T follicular helper cell (primary cell): Measurements from ENCODE around the gene PPP1R3D.
"Not testable (repeated sequence)": the region's sequence is repeated elsewhere in the genome, so short reads cannot be mapped to it uniquely, and the experiment has no call there.

Experiments used
- DNase-seq: peaks from one replicate; pipeline ENCODE4 v3.0.0-alpha.2; 2020; ENCODE audit warnings: low read depth

Gene PPP1R3D

GRCh38 chr20:59925359-59925758 lies 14.7 kb downstream of the PPP1R3D start:
- no peak for DNase-seq

DNA sequence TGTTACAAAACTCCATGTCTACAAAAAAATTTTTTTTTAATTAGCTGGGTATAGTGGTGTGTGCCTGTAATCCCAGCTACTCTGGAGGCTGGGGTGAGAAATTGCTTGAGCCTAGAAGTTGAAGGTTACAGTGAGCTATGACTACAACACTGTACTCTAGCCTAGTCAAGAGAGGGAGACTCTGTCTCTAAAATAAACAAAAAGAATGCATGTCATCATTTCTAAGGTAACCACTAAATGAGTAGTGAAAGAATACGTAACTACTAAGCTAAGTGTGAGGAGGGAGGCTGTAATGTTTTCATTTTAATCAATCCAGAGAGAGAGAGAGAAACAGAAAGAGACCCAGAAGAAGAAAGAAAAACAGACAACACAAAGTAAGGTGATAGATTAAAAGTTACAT lies 16.6 kb downstream of the PPP1R3D start:
- DNase-seq: no peak

GRCh38 chr20:59920944-59921343 lies 19.2 kb downstream of the PPP1R3D start:
- no peak for DNase-seq

- no peak for DNase-seq
Observed at GRCh38 chr20:59912609-59913008, 27.5 kb downstream of the PPP1R3D start.

DNA sequence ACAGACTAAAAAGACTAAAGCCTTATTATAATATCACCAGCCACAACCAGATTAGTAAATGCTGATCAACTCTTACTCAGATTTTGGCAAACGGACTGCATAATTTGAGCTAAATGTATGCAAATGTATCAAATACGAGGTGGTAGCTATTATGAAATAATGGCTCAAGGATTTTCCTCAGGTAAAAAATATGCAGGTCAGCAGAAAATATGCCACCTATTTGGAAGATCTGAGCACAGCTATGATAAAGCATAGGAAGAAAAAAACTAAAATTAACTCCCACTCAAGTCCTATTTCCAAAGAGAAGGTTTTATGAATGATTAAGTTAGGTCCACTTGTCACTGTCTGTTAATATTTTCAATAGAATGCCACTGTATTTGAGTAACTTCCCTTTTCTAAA lies 29.1 kb downstream of the PPP1R3D start:
- no peak for DNase-seq

- DNase-seq: no peak
Observed at GRCh38 chr20:59908855-59909254, 31.2 kb downstream of the PPP1R3D start.

DNA sequence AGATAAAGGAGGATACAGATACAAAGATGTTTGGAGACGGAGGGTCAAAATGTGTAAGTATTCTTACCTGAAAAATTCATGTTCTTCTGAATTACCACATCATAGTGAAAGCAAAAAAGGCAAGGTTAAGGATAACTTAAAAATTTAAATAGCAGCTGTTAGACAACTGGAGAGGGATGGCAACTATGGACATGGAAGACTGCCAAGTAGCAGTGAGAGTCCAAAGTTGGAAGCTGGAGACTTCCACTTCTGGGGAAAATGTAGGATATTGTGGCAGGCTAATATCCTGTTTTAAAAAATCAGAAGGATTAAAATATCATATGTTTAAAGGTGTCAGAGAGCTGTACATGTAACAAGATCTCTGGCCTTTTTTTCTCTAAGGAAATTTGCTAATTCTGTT lies 36.5 kb downstream of the PPP1R3D start:
- no peak for DNase-seq

DNA sequence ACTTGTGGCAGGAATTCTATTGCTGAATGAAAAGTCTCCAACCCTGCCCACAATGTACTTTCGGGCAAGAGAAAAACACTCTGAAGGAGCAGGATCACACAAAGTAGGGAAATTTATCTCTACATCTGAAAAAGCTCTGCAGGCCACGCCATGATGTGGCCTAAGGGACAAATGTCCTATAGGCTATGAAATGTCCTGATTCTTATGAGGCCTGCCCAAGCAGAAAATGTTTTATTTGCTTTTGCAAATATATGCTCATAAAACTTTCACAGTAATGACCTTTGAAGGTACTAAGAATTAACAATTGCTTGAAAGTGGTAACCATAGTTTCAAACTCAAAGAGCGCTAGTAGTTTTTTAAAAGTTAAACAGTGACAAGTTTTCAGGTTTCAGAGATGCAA lies 37.6 kb downstream of the PPP1R3D start:
- no peak for DNase-seq

DNA sequence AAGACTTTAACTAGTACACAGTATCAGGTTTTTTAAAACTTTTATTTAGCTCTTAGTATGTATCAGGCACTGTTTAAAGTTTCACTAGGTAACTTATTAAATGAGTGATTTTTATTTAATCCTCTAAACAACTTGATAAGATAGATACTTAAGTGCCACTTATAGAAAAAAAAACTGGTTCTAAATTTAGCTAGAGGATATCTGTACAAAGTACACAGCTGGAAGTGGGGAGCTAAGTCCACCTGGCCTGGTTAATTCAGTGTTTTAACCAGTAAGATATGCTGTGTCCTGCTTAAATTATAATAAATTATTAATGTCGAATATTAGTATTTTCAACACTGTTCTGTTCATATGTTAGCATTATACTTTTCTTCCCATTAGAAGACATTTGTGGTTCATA lies 44.2 kb downstream of the PPP1R3D start:
- DNase-seq: no peak

DNA sequence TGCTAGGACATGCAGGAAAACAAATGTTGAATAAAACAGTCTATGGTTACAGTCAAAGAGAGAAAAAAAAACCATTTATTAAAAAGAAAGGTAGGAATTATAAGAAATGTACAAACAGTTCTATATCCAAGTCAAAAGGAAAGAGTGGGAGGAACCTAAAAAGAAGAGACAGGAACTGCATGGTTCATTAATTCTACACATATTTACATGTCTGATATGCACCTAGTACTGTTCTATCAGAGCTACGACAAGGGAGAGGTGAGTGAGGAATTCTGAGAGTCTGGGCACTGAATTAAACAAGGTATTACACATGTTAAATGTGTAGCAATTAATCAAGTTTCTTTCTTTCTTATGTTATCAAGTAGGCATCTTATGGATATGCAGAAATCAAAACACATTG lies 48.5 kb downstream of the PPP1R3D start:
- DNase-seq: no peak

DNA sequence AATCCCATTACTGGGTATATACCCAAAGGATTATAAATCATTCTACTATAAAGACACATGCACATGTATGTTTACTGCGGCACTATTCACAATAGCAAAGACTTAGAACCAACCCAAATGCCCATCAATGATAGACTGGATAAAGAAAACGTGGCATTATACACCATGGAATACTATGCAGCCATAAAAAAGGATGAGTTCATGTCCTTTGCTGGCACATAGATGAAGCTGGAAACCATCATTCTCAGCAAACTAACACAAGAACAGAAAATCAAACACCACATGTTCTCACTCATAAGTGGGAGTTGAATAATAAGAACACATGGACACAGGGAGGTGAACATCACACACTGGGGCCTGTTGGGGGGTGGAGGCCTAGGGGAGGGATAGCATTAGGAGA lies 50.1 kb downstream of the PPP1R3D start:
- DNase-seq: not testable (repeated sequence)

- no peak for DNase-seq
Observed at GRCh38 chr20:59888050-59888449, 52.1 kb downstream of the PPP1R3D start.
